AG09319 (cell line): Measurements from ENCODE around the gene ARHGAP10.

Source experiments
- DNase-seq: peaks from one replicate; pipeline ENCODE4 v3.0.0-alpha.2; 2010; ENCODE audit warnings: low read depth; ENCODE audit errors: extremely low read depth
- CTCF ChIP-seq: IDR thresholded peaks from 2 replicates; pipeline ENCODE4 v1.5.1; 2011; ENCODE audit warnings: low read depth, mild to moderate bottlenecking, inconsistent platforms, low read length, moderate library complexity

Gene ARHGAP10

GRCh38 chr4:147943159-147943638 lies 211.3 kb downstream of the ARHGAP10 start:
- no peak for TF ChIP-seq CTCF
- DNase-seq: no peak

- no peak for TF ChIP-seq CTCF
- DNase-seq: no peak
Measured at GRCh38 chr4:147944249-147944648, 212.4 kb downstream of the ARHGAP10 start.

GRCh38 chr4:147944670-147945260 lies 212.9 kb downstream of the ARHGAP10 start:
- TF ChIP-seq CTCF: no peak
- DNase-seq: no peak

- DNase-seq: no peak
- TF ChIP-seq CTCF: no peak
Measured at GRCh38 chr4:147948336-147948735, 216.4 kb downstream of the ARHGAP10 start.

GRCh38 chr4:147950261-147950660 lies 218.4 kb downstream of the ARHGAP10 start:
- no peak for TF ChIP-seq CTCF
- DNase-seq: no peak

GRCh38 chr4:147950841-147951240 lies 219.0 kb downstream of the ARHGAP10 start:
- no peak for DNase-seq
- TF ChIP-seq CTCF: no peak

- TF ChIP-seq CTCF: no peak
- DNase-seq: no peak
Measured at GRCh38 chr4:147954850-147955249, 223.0 kb downstream of the ARHGAP10 start.
